PC-9 (cell line): Measurements from ENCODE around the gene BPI.

Source experiments
- EZH2 ChIP-seq: fragments of 200-600 bp; sonication (generic); IDR thresholded peaks from 2 replicates; pipeline ENCODE4 v1.8.0; 2017; ENCODE audit warnings: antibody characterized with exemption, low read depth
- TF ChIP-seq, protein P1 (sequence below): fragments of 200-600 bp; sonication (generic); conservative IDR thresholded peaks from 2 replicates; pipeline ENCODE4 v1.6.1; 2017; ENCODE audit warnings: mixed run types, antibody characterized with exemption, mild to moderate bottlenecking, moderate library complexity

DNA sequence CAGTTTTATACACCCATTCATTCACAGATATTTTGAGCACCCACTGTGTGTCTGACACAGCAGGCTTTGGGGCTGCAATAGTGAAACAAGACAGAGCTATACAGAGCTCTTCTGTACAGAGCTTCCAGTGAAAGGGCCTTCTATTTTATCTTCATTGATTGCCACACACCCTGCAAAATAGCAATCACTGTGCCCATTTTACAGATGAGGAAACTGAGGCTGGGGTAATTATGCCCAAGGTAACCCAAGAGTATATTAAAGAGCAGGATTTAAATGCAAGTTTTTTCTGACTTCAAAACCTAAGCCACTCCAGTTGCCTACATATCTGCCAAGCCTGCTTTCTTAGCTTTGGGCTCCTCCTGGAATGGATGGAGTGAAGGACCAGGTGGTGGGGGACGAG, 4.5 kb downstream of the BPI start:
- TF ChIP-seq, protein P1, sequence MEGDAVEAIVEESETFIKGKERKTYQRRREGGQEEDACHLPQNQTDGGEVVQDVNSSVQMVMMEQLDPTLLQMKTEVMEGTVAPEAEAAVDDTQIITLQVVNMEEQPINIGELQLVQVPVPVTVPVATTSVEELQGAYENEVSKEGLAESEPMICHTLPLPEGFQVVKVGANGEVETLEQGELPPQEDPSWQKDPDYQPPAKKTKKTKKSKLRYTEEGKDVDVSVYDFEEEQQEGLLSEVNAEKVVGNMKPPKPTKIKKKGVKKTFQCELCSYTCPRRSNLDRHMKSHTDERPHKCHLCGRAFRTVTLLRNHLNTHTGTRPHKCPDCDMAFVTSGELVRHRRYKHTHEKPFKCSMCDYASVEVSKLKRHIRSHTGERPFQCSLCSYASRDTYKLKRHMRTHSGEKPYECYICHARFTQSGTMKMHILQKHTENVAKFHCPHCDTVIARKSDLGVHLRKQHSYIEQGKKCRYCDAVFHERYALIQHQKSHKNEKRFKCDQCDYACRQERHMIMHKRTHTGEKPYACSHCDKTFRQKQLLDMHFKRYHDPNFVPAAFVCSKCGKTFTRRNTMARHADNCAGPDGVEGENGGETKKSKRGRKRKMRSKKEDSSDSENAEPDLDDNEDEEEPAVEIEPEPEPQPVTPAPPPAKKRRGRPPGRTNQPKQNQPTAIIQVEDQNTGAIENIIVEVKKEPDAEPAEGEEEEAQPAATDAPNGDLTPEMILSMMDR: no peak
- TF ChIP-seq EZH2: no peak
